ENCODE data around the gene AIFM2. TPM values are rescaled to one million over a fixed set of nuclear protein-coding genes. Genes with fewer than 3 reads are reported as not detected.
"Not testable (repeated sequence)": the region's sequence is repeated elsewhere in the genome, so short reads cannot be mapped to it uniquely, and the experiment has no call there.

Gene AIFM2
- 10 to 100 TPM; 13.0 to 19.9 TPM for total RNA-seq

DNA sequence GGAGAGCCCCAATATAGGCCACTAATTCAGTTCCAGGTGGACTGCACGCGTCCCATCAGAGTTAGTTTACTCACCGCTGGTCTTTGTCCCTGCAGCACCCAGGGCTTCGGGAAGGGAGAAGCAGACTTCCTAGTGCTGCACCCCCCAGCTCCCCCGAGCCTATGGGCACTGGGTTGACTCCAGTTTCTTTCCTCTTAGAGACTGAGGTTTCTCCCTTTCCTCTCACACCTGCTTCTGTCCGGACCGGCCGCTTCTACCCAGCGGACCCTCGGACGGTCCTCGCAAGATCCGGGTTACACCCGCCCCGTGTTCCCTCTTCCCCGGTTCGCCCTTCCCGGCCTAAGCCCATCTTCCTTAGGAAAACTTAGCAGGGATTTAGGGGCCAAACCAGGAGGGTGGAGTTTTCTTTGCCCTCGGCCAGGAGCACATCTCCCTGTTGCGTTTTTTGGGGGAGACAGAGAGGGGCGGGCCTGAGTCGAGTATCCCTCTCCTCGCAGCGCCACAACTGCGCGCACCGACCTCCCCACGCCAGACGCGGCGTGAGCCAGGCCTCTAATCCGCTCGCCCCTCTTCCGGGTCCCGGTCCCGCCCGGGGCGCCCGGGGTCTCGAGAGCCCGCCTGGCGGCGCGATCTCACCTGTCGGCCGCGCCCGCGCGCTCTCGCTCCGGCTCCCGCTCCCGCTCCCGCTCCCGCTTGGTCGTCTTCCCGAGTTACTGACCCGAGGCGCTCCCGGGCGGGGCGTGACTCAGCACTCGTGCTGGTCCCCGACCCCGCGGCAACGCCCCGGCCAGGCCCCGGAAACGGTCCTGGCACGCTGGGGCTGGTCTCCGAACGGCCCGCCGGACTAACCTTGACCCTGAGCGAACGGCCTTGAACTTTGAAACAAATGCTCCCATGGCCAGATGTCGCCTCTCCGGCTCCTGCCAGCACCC lies at the start of gene AIFM2:
TSS of gene AIFM2 (minus strand) at position 728 of the 932 bp plus-strand sequence. CDS start 8,741 bp downstream, outside the sequence.
- H3K4me3 Mint-ChIP-seq: peak within 1 kb of the TSS; percentile 91
- no peaks in the 10 kb centered on the region for H3K9me3 Mint-ChIP-seq
- DNase-seq (ENCODE audit: low spot score) (peak; percentile 78), ATAC-seq (peak; percentile 81 to 90)
- H3K4me1 Mint-ChIP-seq (ENCODE audit: low read depth in 2 of 2): peaks cover 21 to 34% of the 10 kb centered on the region in 2 donors
- H3K36me3 Mint-ChIP-seq: no peaks in the 10 kb centered on the region
- peak within 1 kb of the TSS; percentile 85 to 93 for H3K27ac Mint-ChIP-seq
- H3K27me3 Mint-ChIP-seq: no peaks in the 10 kb centered on the region

DNA sequence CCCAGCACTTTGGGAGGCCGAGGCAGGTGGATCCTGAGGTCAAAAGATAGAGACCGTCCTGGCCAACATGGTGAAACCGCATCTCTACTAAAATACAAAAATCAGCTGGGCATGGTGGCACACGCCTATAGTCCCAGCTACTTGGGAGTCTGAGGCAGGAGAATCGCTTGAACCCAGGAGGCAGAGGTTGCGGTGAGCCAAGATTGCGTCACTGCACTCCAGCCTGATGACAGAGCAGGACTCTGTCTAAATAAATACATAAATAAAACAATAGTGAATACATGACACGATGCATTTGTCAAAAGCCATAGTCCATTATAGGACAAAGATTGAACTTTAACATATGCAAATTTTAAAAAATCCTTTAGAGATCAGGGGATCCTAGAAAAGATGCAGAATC lies 46.6 kb upstream of the AIFM2 start:
- not testable (repeated sequence) for DNase-seq (ENCODE audit: low spot score); H3K27ac Mint-ChIP-seq; H3K9me3 Mint-ChIP-seq; ATAC-seq; H3K4me1 Mint-ChIP-seq (ENCODE audit: low read depth in 2 of 2); H3K4me3 Mint-ChIP-seq; H3K36me3 Mint-ChIP-seq
- peaks cover 20 to 27% of the 10 kb centered on the region in 2 donors for H3K27me3 Mint-ChIP-seq

DNA sequence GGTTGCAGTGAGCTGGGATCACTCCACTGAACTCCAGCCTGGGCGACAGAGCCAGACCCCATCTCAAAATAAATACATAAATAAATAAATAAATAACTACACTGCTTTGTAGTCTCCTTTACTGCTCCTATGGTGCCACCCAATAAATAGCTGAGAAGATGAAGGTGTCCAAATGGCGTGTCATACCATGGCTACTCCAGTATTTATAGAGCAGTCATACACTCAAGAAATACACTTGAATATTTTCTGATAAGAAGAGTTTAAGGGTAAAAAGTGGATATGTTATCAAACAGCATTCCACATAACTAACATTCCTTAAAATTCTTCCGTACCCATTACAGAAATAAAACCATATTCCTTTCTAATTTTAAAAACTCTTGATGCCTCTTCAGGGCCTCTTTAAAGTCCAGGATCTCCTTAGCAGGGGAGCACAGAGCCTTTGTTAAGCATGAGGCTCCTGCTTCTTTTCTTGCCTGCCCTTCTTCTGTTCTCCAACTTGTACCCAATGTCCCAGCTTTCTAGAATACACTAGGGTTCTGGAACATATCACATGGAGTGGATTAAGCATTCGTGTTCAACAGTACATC lies 45.6 kb upstream of the AIFM2 start:
- Mint-ChIP-seq H3K9me3 (no peaks in the 10 kb centered on the region), H3K4me3 (no peak overlapping the region), H3K27me3 (peaks cover 17% of the 10 kb centered on the region in 2 donors), H3K27ac (peak overlapping the region in 1 of 2 donors; percentile 19), H3K4me1 (ENCODE audit: low read depth in 2 of 2) (peaks cover 7 to 12% of the 10 kb centered on the region in 2 donors), H3K36me3 (no peaks in the 10 kb centered on the region)
- no peak for ATAC-seq
- DNase-seq (ENCODE audit: low spot score): no peak

DNA sequence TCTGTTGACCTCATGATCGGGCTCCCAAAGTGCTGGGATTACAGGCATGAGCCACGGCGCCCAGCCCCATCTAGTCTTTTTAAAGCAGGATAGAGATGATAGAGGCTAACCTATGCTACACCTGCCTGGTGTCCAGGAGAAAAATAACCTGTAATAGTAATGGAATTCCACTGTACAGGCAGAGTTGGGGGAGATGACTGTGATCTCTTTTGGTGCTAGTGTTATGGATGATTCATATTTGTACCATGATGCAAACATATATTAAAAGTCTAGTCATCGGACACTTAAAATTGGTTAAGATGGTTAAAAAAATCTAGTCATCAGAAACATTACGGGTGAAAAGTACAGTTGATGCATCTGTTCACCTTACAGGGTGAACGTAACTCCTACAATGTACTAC lies 43.8 kb upstream of the AIFM2 start:
- peaks cover 12 to 13% of the 10 kb centered on the region in 2 donors for H3K27me3 Mint-ChIP-seq
- no peak for ATAC-seq
- no peaks in the 10 kb centered on the region for H3K36me3 Mint-ChIP-seq
- DNase-seq (ENCODE audit: low spot score): no peak
- H3K27ac Mint-ChIP-seq: no peak overlapping the region
- peaks cover 7 to 16% of the 10 kb centered on the region in 2 donors for H3K4me1 Mint-ChIP-seq (ENCODE audit: low read depth in 2 of 2)
- H3K9me3 Mint-ChIP-seq: no peaks in the 10 kb centered on the region
- no peak overlapping the region for H3K4me3 Mint-ChIP-seq

DNA sequence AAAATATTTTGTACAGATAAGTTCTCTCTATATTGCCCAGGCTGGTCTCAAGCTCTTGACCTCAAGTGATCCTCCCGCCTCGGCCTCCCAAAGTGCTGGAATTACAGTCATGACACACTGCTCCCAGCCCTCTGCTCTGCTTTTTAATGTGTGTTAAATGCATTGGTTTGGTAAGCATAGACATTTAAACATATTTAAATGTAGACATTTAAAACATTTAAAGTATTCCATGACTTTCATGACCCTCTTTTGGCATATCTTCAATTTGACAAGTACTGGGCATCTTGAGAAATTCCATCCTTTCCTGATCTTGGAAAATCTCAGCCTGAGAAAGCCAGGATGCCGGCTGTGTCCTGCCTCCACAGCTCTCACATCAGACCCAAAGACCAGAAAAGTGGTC lies 42.9 kb upstream of the AIFM2 start:
- peaks cover 11 to 21% of the 10 kb centered on the region in 2 donors for H3K4me1 Mint-ChIP-seq (ENCODE audit: low read depth in 2 of 2)
- H3K36me3 Mint-ChIP-seq: no peaks in the 10 kb centered on the region
- H3K9me3 Mint-ChIP-seq: no peaks in the 10 kb centered on the region
- DNase-seq (ENCODE audit: low spot score) (no peak), ATAC-seq (no peak)
- no peak overlapping the region for H3K4me3 Mint-ChIP-seq
- H3K27me3 Mint-ChIP-seq: peaks cover 7 to 9% of the 10 kb centered on the region in 2 donors
- H3K27ac Mint-ChIP-seq: peak overlapping the region; percentile 77 to 83

- peak overlapping the region; percentile 40 for H3K4me3 Mint-ChIP-seq
- peaks cover 0 to 3% of the 10 kb centered on the region in 2 donors for H3K27me3 Mint-ChIP-seq
- peak overlapping the region; percentile 77 to 83 for H3K27ac Mint-ChIP-seq
- peaks cover 5% of the 10 kb centered on the region for H3K36me3 Mint-ChIP-seq
- ATAC-seq (no peak), DNase-seq (ENCODE audit: low spot score) (no peak)
- H3K4me1 Mint-ChIP-seq (ENCODE audit: low read depth in 2 of 2): peaks cover 15 to 26% of the 10 kb centered on the region in 2 donors
- H3K9me3 Mint-ChIP-seq: no peaks in the 10 kb centered on the region
Measured at GRCh38 chr10:70174058-70174741, 41.6 kb upstream of the AIFM2 start.

DNA sequence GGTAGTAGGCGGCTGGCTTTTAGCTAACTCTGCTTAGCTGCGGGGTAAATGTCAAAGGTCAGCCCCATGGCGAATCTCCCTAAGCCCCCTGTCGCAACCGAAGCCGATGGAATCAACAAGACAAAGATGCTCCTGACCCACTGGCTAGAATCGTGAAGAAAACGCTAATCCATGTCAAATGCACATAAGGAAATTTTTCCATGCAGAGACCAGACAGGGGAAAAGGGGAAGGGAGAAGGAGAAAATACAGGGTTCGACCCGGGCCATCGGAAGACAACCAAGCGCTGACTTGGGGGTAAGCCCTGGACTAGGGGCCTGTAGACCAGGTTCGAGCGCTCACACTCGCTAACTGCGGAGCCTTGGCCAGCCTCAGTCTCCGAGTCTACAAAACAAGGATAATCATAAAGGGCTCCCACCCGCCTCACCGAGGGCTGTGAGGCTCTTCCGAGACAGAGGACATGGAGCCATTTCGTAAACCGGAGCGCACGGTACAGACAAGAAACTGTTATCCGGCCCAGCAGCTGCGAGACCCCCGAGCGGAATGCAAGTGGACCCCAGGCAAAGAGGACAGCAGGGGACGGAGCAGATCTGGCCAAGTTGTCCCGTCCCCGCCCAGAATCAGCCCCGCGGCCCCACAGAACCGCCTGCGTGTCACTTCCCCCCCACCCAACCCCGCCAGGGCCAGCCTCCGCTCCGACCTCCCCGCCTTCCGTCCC lies 37.2 kb upstream of the AIFM2 start:
- peaks cover 23% of the 10 kb centered on the region for H3K36me3 Mint-ChIP-seq
- ATAC-seq (peak in 1 of 2 donors; percentile 38), DNase-seq (ENCODE audit: low spot score) (no peak)
- no peaks in the 10 kb centered on the region for H3K9me3 Mint-ChIP-seq
- no peaks in the 10 kb centered on the region for H3K27me3 Mint-ChIP-seq
- peak overlapping the region; percentile 96 for H3K4me3 Mint-ChIP-seq
- peak overlapping the region; percentile 93 to 97 for H3K27ac Mint-ChIP-seq
- H3K4me1 Mint-ChIP-seq (ENCODE audit: low read depth in 2 of 2): peaks cover 43 to 63% of the 10 kb centered on the region in 2 donors

- ATAC-seq (peak in 1 of 2 donors; percentile 14), DNase-seq (ENCODE audit: low spot score) (no peak)
- Mint-ChIP-seq H3K4me1 (ENCODE audit: low read depth in 2 of 2) (peaks cover 41 to 59% of the 10 kb centered on the region in 2 donors), H3K4me3 (peak overlapping the region; percentile 96), H3K27ac (peak overlapping the region; percentile 93 to 97), H3K36me3 (peaks cover 23% of the 10 kb centered on the region), H3K9me3 (no peaks in the 10 kb centered on the region), H3K27me3 (no peaks in the 10 kb centered on the region)
Measured at GRCh38 chr10:70169011-70169410, 36.4 kb upstream of the AIFM2 start.

GRCh38 chr10:70167246-70167645 lies 34.6 kb upstream of the AIFM2 start:
- DNase-seq (ENCODE audit: low spot score): no peak
- ATAC-seq: no peak
- Mint-ChIP-seq H3K9me3 (no peaks in the 10 kb centered on the region), H3K36me3 (peaks cover 29% of the 10 kb centered on the region), H3K4me1 (ENCODE audit: low read depth in 2 of 2) (peaks cover 53 to 73% of the 10 kb centered on the region in 2 donors), H3K27ac (peak overlapping the region; percentile 60 to 93), H3K4me3 (peak overlapping the region; percentile 57), H3K27me3 (no peaks in the 10 kb centered on the region)

DNA sequence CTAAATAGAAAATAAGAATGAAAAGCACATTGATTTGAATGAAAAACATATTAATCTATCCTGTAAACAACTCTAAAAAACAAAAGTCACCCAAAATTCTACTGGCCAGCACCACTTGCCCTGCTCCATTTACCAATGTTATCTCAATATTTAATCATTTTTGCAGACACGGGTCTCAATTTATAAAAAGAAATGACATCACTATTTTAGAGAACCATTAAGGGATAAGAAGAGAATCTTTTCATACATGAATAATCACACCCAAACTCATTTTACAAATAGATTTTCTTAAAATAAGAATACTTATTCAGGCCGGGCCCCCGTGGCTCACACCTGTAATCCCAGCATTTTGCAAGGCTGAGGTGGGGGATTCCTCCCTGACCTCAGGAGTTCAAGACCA lies 33.8 kb upstream of the AIFM2 start:
- no peak overlapping the region for H3K27ac Mint-ChIP-seq
- no peaks in the 10 kb centered on the region for H3K9me3 Mint-ChIP-seq
- no peaks in the 10 kb centered on the region for H3K27me3 Mint-ChIP-seq
- no peak overlapping the region for H3K4me3 Mint-ChIP-seq
- no peak for ATAC-seq
- DNase-seq (ENCODE audit: low spot score): no peak
- H3K4me1 Mint-ChIP-seq (ENCODE audit: low read depth in 2 of 2): peaks cover 61 to 77% of the 10 kb centered on the region in 2 donors
- peaks cover 37% of the 10 kb centered on the region for H3K36me3 Mint-ChIP-seq

DNA sequence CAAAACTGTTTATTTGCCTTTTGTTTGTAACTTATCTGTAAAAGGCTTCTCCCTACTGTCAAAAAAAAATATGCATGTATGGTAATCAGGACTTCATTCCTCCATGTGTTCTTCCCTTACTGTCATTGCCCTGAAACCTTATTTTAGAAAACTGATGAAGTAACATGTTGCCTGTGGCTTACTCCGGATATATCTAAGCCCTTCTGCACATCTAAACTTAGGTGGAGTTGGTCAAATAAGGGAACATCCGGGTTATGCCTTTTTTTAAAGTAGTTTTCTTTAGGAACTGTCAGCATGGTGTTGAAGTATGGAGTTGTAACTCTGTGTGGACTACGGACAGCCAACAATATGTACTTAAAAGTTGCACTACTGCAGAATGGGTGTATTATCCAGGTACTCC lies 31.5 kb upstream of the AIFM2 start:
- H3K9me3 Mint-ChIP-seq: no peaks in the 10 kb centered on the region
- H3K27ac Mint-ChIP-seq: peak overlapping the region; percentile 86 to 88
- ATAC-seq (no peak), DNase-seq (ENCODE audit: low spot score) (no peak)
- no peaks in the 10 kb centered on the region for H3K27me3 Mint-ChIP-seq
- peaks cover 57 to 74% of the 10 kb centered on the region in 2 donors for H3K4me1 Mint-ChIP-seq (ENCODE audit: low read depth in 2 of 2)
- H3K36me3 Mint-ChIP-seq: peaks cover 38% of the 10 kb centered on the region
- peak overlapping the region; percentile 80 for H3K4me3 Mint-ChIP-seq

GRCh38 chr10:70163448-70163847 lies 30.8 kb upstream of the AIFM2 start:
- H3K27me3 Mint-ChIP-seq: no peaks in the 10 kb centered on the region

DNA sequence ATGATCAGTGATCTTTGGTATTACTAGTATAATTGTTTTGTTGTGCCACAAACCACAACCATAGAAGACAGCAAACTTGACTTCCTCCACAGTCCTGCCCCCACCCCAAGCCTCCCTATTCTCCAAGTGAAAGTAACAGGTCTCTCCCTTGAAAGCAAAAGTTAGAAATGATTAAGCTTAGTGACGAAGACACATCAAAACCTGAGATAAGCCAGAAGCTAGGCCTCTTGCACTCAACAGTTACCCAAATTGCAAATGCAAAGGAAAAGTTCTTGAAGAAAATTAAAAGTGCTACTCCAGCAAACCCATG lies 30.2 kb upstream of the AIFM2 start:
- H3K4me1 Mint-ChIP-seq (ENCODE audit: low read depth in 2 of 2): peaks cover 46 to 61% of the 10 kb centered on the region in 2 donors
- no peaks in the 10 kb centered on the region for H3K9me3 Mint-ChIP-seq
- H3K4me3 Mint-ChIP-seq: peak overlapping the region; percentile 80
- peak overlapping the region; percentile 86 to 88 for H3K27ac Mint-ChIP-seq
- DNase-seq (ENCODE audit: low spot score): peak; percentile 70
- peak; percentile 94 to 95 for ATAC-seq
- H3K36me3 Mint-ChIP-seq: peaks cover 33% of the 10 kb centered on the region
- H3K27me3 Mint-ChIP-seq: no peaks in the 10 kb centered on the region

More at GRCh38 chr10:70163448-70163847, 30.8 kb upstream of the AIFM2 start:
- Mint-ChIP-seq H3K9me3 (no peaks in the 10 kb centered on the region), H3K4me1 (ENCODE audit: low read depth in 2 of 2) (peaks cover 51 to 67% of the 10 kb centered on the region in 2 donors), H3K4me3 (peak overlapping the region; percentile 80), H3K27ac (peak overlapping the region; percentile 86 to 88), H3K36me3 (peaks cover 33% of the 10 kb centered on the region)
- no peak for ATAC-seq
- DNase-seq (ENCODE audit: low spot score): no peak

All from natural killer cell treated with Interleukin-12 subunit alpha and Interleukin-12 subunit beta and Interleukin-15 and Interleukin-18, amount 100 ng/mL, for 72 hours (primary cell).